ENCODE results near the gene ARHGEF35. TPM values are rescaled to one million over a fixed set of nuclear protein-coding genes. Genes with fewer than 3 reads are reported as not detected.
"Not testable (repeated sequence)": the region's sequence is repeated elsewhere in the genome, so short reads cannot be mapped to it uniquely, and the experiment has no call there.

Gene ARHGEF35
- total RNA-seq, 4 donors from 2014 or later = 0.59 to 4.4 (median 1.9) TPM

DNA sequence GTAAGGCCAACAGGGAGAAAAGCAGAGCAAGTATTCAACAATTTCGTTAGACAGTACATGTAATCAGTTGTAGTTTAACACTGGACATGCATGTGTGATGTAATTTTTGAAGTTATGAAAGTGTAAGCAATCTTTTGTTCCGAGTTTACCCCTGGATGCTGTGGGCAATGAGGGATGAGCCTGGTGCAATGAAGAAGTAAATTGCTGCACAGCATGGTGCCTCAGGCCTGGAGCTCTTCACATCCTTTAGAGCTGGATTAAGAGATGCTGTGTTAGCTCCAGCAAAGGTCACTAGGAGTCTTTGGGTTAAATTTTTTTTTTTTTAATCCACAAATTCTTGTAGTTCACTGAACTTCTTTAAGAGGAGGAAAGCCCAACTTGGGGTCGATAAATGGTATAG is 7.5 kb upstream of the ARHGEF35 start:
- not testable (repeated sequence) for H3K27ac ChIP-seq; H3K27me3 ChIP-seq; H3K4me1 ChIP-seq; H3K4me3 ChIP-seq; DNase-seq (ENCODE audit: low spot score in 2 of 2); H3K9me3 ChIP-seq; H3K36me3 ChIP-seq
- WGBS, 2 donors = no CpG with 5 or more reads among the region's 3 CpGs

DNA sequence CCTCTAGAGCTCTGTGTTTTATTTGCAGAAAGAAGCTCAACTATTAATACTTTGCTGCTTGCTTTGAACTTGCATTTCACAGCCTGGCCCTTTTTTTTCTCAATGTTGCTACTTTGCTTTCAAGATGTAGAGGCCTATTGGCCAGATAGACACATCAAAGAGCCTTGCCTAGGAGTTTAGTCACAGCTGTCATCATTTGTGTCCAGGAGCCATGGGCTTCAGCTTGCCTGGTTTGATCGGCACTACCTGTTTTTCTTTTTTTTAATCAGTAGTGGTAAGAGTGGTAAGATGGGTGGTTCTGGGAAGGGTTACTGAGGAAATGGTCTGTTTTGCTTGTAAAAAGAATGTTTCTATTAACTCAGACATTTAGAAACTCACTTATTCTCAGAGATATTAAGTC is 6.3 kb upstream of the ARHGEF35 start:
- WGBS, 2 donors = no CpG with 5 or more reads among the region's 1 CpG
- H3K36me3 ChIP-seq; H3K27me3 ChIP-seq; H3K4me1 ChIP-seq; H3K27ac ChIP-seq; DNase-seq (ENCODE audit: low spot score in 2 of 2); H3K9me3 ChIP-seq; H3K4me3 ChIP-seq: not testable (repeated sequence)

DNA sequence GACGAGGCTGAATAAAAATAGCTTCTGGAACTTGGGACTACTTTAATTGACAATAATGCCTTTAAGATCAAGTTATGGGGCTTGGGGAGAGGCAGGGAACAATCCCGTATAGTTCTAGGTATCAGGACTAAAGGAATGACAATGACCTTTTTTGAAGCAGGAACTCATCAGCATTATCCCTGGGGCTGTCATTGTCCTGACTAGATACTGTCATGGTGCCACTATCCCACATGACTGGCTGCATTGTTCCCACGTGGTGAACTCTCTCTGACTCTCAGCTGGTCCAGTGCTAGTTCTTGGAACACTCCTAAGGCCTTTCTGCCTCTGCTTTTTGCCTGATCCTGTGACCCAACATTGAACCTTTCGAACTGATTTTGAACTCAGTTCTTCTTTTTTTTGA is 3.3 kb upstream of the ARHGEF35 start:
- 32 to 49% methylated on average over 2 to 3 of the region's 4 CpGs for WGBS, 2 donors
- not testable (repeated sequence) for H3K4me3 ChIP-seq; H3K36me3 ChIP-seq; H3K4me1 ChIP-seq; DNase-seq (ENCODE audit: low spot score in 2 of 2); H3K9me3 ChIP-seq; H3K27me3 ChIP-seq; H3K27ac ChIP-seq

DNA sequence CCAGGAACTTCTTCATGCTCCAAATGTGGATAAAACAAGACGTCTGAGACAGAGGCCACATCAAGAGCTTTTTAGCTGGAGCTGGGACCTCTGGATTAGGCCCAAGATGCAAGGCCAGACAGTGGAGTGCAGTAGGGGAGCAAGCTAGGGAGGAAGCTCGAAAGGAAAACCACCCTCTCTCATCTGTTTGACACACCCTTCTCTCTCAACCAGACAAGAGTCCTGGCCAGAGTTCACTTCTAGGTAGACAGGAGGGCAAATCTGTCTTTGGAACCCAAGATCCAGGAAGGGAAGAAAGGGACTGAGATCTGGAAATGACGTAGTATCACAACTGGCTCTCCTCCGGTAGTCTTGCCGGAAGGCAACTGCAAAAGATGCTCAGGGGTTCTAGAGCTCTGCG is 1.2 kb downstream of the ARHGEF35 start:
- not testable (repeated sequence) for DNase-seq (ENCODE audit: low spot score in 2 of 2)
- no CpG with 5 or more reads among the region's 6 CpGs for WGBS, 2 donors

DNA sequence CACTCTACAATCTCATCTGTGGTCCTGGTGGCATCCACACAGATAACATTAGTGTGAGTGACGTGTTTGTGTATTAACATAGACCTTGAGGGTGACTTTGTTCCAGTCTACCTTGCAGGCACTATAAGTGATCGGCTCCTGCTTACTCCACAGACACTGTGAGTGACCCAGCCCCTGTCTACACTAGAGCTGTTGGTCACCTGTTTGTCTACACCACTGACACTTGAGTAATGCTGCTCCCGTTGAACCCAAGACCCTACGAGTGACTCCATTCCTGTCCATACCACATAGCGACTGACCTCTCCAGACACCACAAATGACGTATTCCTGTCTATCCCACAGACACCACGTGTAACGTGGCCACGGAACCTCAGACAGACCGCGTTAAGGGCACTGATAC is 1.9 kb downstream of the ARHGEF35 start:
- not testable (repeated sequence) for H3K9me3 ChIP-seq; H3K27ac ChIP-seq; H3K27me3 ChIP-seq; H3K36me3 ChIP-seq; H3K4me1 ChIP-seq; DNase-seq (ENCODE audit: low spot score in 2 of 2); H3K4me3 ChIP-seq
- WGBS, 2 donors = no CpG with 5 or more reads among the region's 11 CpGs

More for the DNA sequence above, 1.2 kb downstream of the ARHGEF35 start:
- not testable (repeated sequence) for H3K9me3 ChIP-seq, H3K36me3 ChIP-seq, H3K27me3 ChIP-seq, H3K4me3 ChIP-seq, H3K4me1 ChIP-seq, H3K27ac ChIP-seq

DNA sequence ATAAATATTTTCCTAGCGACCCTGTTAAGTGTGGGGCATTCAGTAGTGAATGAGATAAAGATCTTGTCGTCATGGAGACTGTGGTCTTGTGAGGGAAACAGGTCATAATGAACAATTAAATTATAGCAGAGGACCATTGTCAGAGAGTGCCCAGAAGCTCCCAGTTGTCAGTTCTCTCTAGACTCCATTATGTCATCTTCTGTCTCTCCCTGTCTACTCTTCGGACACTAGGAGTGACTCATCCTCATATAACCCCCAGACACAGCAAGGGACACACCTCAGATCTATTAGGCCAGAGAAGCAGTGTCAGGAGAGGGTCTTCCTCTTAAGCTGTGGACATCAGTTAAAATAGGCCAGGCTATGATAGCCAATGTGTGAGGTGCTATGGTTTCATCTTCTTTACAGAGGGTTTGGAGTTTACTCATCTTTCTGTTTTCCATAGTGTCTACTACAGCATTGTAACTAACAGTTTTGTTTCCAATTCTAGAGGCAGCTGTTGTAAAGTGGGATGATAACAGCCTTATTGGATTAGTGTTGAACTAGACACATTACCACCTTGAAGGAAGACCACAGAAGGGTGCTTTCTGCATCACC is 7.0 kb downstream of the ARHGEF35 start:
- not testable (repeated sequence) for DNase-seq (ENCODE audit: low spot score in 2 of 2); H3K9me3 ChIP-seq; H3K27ac ChIP-seq; H3K4me1 ChIP-seq; H3K36me3 ChIP-seq; H3K4me3 ChIP-seq; H3K27me3 ChIP-seq
- WGBS, 2 donors = no CpG with 5 or more reads among the region's 3 CpGs

DNA sequence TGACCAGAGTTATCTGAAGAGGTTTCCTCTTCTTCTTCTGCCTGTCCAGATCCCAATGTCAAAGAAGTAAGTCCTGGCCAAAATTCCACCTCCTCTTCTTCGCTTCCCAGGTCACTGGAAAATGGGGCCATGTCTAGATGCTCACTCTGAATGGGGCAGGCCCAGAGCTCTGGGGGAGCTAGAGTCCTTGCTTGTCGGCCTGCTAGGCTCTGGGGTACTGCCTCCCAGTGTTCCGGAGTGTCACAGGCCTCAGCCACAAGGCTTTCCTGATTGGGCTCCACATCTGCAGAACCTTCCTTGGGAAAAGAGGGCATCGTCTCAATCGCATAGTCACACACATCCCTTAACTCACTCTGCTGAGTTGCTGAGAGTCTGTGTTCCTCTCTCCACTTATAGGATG is 7.8 kb downstream of the ARHGEF35 start:
- WGBS, 2 donors = no CpG with 5 or more reads among the region's 5 CpGs

DNA sequence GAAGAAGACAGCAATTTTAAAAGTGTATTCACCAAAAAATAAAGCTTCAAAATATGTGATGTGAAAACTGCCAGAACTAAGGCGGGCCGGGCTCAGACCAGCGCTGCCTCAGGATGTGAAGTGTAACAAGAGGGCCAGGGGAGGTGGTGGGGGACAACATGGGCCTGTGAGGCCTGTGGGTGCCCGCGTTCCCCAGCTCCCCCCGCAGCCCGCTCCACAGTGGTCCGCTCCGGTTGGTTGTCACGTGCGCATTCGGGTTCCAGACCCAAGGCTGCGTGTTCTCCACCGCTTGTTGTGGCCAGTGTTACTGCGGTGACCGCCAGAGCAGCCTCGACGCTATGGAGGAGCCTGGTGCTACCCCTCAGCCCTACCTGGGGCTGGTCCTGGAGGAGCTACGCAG is 12.5 kb downstream of the ARHGEF35 start, which contains the start of gene CTAGE4:
Gene CTAGE4, plus strand, starts transcription at position 301 of the 400 bp plus-strand sequence. Its CDS starts 38 bp downstream, at position 339.
- not testable (repeated sequence) for H3K36me3 ChIP-seq; H3K27ac ChIP-seq; DNase-seq (ENCODE audit: low spot score in 2 of 2); H3K4me1 ChIP-seq; H3K9me3 ChIP-seq; H3K4me3 ChIP-seq; H3K27me3 ChIP-seq
- 80% methylated on average over 1 of the region's 19 CpGs; no CpG with 5 or more reads in 1 of the 2 donors for WGBS, 2 donors

More for the DNA sequence above, 7.8 kb downstream of the ARHGEF35 start:
- not testable (repeated sequence) for H3K9me3 ChIP-seq; H3K27me3 ChIP-seq; H3K4me3 ChIP-seq; H3K4me1 ChIP-seq; H3K36me3 ChIP-seq; H3K27ac ChIP-seq; DNase-seq (ENCODE audit: low spot score in 2 of 2)

DNA sequence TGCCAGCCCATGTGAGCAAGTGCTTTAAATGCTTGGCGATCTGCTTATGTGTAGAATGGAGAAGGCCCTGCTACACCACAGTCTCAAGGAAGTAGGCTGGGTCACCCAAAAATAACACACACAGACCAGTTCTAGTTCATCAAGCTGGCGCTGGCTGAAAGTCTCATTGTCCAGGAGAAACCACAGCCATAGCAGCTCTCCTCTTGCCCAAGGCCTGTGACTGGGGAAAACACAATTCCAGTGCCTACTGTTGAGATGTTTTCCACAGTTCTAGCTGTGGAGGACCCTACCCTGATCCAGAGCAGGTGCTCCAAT is 16.5 kb downstream of the ARHGEF35 start:
- H3K4me3 ChIP-seq; H3K9me3 ChIP-seq; H3K4me1 ChIP-seq; DNase-seq (ENCODE audit: low spot score in 2 of 2); H3K27me3 ChIP-seq; H3K27ac ChIP-seq; H3K36me3 ChIP-seq: not testable (repeated sequence)
- no CpG with 5 or more reads among the region's 2 CpGs for WGBS, 2 donors

DNA sequence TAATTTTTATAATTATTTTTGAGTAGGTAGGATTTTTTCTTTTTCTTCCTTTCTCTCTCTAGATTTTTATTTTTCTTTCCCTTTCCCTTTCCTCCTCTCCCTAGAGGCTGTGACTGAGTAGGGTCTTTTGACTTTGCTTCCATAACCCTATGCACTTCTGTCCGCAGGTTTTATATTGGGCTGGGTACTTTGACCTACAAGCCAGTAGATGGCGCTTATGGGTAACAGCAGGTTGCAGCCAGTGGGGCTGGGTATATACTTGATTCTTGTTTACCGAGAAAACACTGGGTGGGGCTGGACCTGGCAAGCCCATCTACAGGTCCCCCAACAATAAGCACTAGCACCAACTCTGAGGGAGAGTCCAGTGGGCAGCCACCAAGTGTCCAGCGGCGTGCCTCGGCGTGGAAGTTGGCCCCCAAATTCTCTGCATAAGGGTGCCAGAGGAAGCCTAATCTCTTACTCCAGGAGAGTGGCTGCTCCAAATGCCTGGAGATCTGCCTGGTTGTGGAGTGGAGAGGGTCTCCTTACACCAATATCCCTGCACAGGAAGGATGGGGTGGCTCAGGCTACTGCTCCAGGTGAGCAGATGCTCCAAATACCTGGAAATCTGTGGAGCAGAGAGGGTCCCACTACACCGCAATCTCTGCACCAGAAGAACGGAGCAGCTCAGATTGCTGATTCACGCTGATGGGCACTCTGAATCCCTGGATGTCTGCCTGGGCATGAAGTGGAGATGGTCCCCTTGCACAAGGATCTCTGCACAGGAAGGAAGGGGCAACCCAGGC is 17.1 kb downstream of the ARHGEF35 start:
- H3K27ac ChIP-seq; DNase-seq (ENCODE audit: low spot score in 2 of 2); H3K27me3 ChIP-seq; H3K36me3 ChIP-seq; H3K9me3 ChIP-seq; H3K4me3 ChIP-seq; H3K4me1 ChIP-seq: not testable (repeated sequence)
- TF ChIP-seq, protein P1, sequence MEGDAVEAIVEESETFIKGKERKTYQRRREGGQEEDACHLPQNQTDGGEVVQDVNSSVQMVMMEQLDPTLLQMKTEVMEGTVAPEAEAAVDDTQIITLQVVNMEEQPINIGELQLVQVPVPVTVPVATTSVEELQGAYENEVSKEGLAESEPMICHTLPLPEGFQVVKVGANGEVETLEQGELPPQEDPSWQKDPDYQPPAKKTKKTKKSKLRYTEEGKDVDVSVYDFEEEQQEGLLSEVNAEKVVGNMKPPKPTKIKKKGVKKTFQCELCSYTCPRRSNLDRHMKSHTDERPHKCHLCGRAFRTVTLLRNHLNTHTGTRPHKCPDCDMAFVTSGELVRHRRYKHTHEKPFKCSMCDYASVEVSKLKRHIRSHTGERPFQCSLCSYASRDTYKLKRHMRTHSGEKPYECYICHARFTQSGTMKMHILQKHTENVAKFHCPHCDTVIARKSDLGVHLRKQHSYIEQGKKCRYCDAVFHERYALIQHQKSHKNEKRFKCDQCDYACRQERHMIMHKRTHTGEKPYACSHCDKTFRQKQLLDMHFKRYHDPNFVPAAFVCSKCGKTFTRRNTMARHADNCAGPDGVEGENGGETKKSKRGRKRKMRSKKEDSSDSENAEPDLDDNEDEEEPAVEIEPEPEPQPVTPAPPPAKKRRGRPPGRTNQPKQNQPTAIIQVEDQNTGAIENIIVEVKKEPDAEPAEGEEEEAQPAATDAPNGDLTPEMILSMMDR (IDR thresholded peaks at IDR 0.05) = peak in 4 of 5 experiments; percentile 17 to 53 (median 44)
- 0% methylated on average over 3 of the region's 10 CpGs for WGBS, 2 donors

All from tibial nerve (tissue), 4 donors.